A673 (cell line): ENCODE data around the gene CHMP6.

Experiments used
- CTCF ChIP-seq: fragments of 300-800, 200-600 bp; sonication (generic); conservative IDR thresholded peaks from 2 replicates; pipeline ENCODE4 v1.5.1; 2017; ENCODE audit warnings: low read depth, mild to moderate bottlenecking, antibody characterized with exemption, low read length, moderate library complexity, mixed read lengths
- EZH2 ChIP-seq: fragments of 200-600 bp; sonication (generic); IDR thresholded peaks from 2 replicates; pipeline ENCODE4 v1.6.1; 2017; ENCODE audit warnings: borderline replicate concordance, low read depth, mild to moderate bottlenecking, mixed read lengths, antibody characterized with exemption, low read length; ENCODE audit not compliant: poor library complexity, severe bottlenecking

GRCh38 chr17:80947200-80947940, 44.3 kb upstream of the CHMP6 start:
- TF ChIP-seq CTCF (no peak), EZH2 (no peak)
